GM21360 (cell line): ENCODE measurements around the gene PGLYRP3.

Experiments used
- ATAC-seq: cut with Tn5 transposase; IDR thresholded peaks from one replicate; pipeline ENCODE4 v1.9.1; 2021; ENCODE audit warnings: mild to moderate bottlenecking, moderate library complexity; ENCODE audit not compliant: unreplicated experiment

Gene PGLYRP3

GRCh38 chr1:153262462-153263157 lies 50.1 kb downstream of the PGLYRP3 start:
- no peak for ATAC-seq

GRCh38 chr1:153262070-153262366 lies 50.7 kb downstream of the PGLYRP3 start:
- no peak for ATAC-seq

GRCh38 chr1:153261281-153262069 lies 51.3 kb downstream of the PGLYRP3 start:
- no peak for ATAC-seq

- ATAC-seq, result no peak
These were observed 52.0 kb downstream of the PGLYRP3 start for GRCh38 chr1:153260585-153261280.

GRCh38 chr1:153259387-153259786 lies 53.4 kb downstream of the PGLYRP3 start, which contains the start of gene LORICRIN:
Gene LORICRIN, plus strand, starts transcription at chr1:153259687. Its CDS starts 1,263 bp downstream, at chr1:153260950.
- no peak for ATAC-seq

- ATAC-seq, result no peak
These were observed 59.1 kb downstream of the PGLYRP3 start for GRCh38 chr1:153253693-153254092.

- ATAC-seq, result no peak
These were observed 59.7 kb downstream of the PGLYRP3 start for GRCh38 chr1:153253076-153253475.

- ATAC-seq, result no peak
These were observed 60.8 kb downstream of the PGLYRP3 start for GRCh38 chr1:153251988-153252387.

- no peak for ATAC-seq
These were observed 61.2 kb downstream of the PGLYRP3 start for GRCh38 chr1:153251562-153251961.

- ATAC-seq, result no peak
These were observed 61.7 kb downstream of the PGLYRP3 start for GRCh38 chr1:153251087-153251486.

- ATAC-seq, result no peak
These were observed 62.6 kb downstream of the PGLYRP3 start for GRCh38 chr1:153250166-153250565.

GRCh38 chr1:153248176-153248879 lies 64.4 kb downstream of the PGLYRP3 start:
- no peak for ATAC-seq
